ENCODE results near the gene PLEKHG4B. TPM values are rescaled to one million over a fixed set of nuclear protein-coding genes. Genes with fewer than 3 reads are reported as not detected.

Gene PLEKHG4B
- polyA plus RNA-seq, 1 experiment, result 1.4 TPM

DNA sequence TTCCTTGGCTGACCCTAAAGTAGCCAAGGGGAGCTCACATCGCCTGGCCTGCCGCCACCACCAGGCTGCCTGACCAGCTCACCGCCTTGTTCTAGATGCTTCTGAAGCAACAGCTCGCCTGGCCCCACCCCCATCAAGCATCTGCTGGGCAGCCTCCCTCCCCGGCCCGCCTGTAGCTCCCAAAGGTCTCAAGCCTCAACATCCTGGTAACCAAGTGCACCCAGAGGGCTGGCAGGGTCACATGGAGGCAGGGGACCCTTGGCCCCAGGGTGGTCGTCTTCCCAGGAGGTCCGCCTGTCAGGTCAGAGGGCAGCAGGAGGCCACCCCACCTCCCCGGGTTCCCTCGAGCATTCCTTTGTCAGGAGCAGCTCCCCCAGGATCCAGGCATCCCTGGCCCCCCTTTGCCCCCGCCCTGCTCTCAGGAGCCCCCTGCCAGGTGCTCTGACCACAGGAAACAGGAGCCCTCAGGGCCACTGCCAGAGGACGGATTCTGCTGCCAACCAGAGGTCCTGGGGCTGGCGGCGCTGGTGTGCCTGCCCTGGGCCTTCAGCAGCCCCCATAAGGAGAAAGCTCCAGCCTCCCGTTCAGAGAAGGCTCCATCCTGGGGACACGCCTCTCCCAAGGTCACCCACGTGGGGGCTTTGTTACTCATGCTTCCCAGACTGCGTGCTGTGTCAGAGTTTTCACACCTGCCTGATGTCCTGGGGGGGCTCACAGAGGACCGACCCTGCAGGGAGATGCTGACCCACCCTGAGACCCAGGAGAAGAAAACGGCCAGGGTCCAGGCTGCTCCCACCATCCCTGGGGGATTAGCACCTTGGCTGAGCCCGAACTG lies 95.9 kb downstream of the PLEKHG4B start:
- ChIA-PET POLR2A (no interaction called here), CTCF (interaction anchor here (0.7 to 1.8 kb wide), 19 partner anchors 9 to 716 kb away, joined by 3 to 18 read pairs (median 4); no protein-coding TSS in a partner anchor)
- no peak for DNase-seq (ENCODE audit: low read depth)
- H3K4me3 ChIP-seq (ENCODE audit: low read depth, low read length), result no peak overlapping the region
- no peaks in the 10 kb centered on the region for H3K36me3 ChIP-seq (ENCODE audit: control insufficient read depth, insufficient read depth, low read length)
- TF ChIP-seq, protein P1, sequence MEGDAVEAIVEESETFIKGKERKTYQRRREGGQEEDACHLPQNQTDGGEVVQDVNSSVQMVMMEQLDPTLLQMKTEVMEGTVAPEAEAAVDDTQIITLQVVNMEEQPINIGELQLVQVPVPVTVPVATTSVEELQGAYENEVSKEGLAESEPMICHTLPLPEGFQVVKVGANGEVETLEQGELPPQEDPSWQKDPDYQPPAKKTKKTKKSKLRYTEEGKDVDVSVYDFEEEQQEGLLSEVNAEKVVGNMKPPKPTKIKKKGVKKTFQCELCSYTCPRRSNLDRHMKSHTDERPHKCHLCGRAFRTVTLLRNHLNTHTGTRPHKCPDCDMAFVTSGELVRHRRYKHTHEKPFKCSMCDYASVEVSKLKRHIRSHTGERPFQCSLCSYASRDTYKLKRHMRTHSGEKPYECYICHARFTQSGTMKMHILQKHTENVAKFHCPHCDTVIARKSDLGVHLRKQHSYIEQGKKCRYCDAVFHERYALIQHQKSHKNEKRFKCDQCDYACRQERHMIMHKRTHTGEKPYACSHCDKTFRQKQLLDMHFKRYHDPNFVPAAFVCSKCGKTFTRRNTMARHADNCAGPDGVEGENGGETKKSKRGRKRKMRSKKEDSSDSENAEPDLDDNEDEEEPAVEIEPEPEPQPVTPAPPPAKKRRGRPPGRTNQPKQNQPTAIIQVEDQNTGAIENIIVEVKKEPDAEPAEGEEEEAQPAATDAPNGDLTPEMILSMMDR (IDR thresholded peaks at IDR 0.05; ENCODE audit: insufficient read depth, low read depth, low read length), result no peak
- peaks cover 3% of the 10 kb centered on the region for H3K27me3 ChIP-seq (ENCODE audit: control insufficient read depth, insufficient read depth, low read length)

DNA sequence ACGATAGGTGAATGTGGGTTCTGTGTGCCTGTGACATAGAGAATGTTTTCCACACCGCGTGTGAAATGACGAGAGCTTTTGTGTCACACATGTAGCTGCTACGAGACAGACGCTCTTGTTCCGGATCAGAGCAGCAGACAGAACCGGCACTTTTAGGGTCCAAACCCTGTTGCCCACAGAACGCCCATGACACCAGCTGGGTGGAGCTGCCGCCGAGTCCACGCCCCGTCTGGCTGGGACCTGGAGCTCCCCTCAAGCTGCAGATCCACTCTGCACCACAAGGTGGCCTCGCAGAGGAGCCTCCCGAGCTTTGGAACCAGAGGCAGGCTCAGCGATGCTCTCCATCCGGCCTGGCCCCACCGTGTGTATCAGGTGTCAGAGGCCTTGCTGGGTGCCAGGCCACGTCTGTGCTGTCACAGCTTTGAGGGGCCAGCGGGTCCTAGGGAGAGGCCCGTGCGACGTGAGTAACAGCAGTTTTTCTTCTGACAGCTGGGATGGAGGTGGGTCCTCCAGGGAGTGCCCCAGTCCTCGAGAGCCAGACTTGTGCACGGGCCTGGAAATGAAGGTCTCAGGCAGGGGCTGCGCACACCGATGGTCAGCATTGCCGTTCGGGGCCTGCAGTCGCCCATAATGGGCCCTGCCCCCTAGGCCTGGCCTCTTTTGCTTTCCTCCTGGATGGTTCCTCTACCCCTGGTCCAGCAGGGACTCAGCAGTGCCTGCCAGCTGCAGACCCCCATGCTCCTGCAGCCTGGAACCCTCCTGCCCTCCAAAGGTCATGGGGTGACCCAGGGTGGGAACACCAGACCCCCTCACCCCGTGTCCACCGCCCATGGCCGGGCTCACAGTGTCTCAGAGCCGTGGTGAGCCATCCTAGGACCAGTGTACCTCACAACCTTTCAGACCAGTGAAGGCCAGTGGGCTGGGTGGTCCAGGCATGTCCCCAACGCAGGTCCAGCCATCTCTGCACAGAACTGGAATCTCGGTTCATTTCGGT lies 96.8 kb downstream of the PLEKHG4B start:
- peaks cover 3% of the 10 kb centered on the region for H3K27me3 ChIP-seq (ENCODE audit: control insufficient read depth, insufficient read depth, low read length)
- H3K4me3 ChIP-seq (ENCODE audit: low read depth, low read length), result no peak overlapping the region
- ChIA-PET CTCF (interaction anchor here (0.6 to 1.8 kb wide), 22 partner anchors 9 to 715 kb away, joined by 3 to 18 read pairs (median 4); no protein-coding TSS in a partner anchor), POLR2A (no interaction called here)
- no peak for DNase-seq (ENCODE audit: low read depth)
- no peaks in the 10 kb centered on the region for H3K36me3 ChIP-seq (ENCODE audit: control insufficient read depth, insufficient read depth, low read length)
- TF ChIP-seq, protein P1 (IDR thresholded peaks at IDR 0.05; ENCODE audit: insufficient read depth, low read depth, low read length), result peak; percentile 96

DNA sequence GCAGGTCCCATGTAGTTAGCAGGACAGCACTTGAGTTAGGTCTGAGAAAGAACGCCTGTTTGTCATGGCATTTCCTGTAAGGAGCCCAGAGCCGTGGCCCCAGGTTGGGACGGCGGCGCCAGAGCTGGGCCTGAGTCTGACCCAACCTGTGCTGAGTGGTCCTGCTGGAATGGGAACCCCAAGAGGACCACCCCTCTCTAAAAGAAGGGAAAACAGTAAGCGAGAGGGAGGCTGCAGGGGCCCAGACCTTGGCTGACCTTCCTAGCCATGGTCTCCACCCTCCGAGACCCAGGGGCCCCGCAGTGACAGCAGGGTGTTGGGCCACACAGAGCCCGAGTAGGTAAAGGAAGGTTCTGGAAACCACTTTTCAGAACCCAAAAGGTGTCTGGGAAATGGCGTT lies 97.5 kb downstream of the PLEKHG4B start:
- no peak for DNase-seq (ENCODE audit: low read depth)
- ChIA-PET POLR2A (no interaction called here), CTCF (interaction anchor here (1.1 kb wide), 1 partner anchor 59 kb away, joined by 5 read pairs; no protein-coding TSS in a partner anchor)
- peaks cover 3% of the 10 kb centered on the region for H3K27me3 ChIP-seq (ENCODE audit: control insufficient read depth, insufficient read depth, low read length)
- TF ChIP-seq, protein P1 (IDR thresholded peaks at IDR 0.05; ENCODE audit: insufficient read depth, low read depth, low read length), result no peak
- no peak overlapping the region for H3K4me3 ChIP-seq (ENCODE audit: low read depth, low read length)
- H3K36me3 ChIP-seq (ENCODE audit: control insufficient read depth, insufficient read depth, low read length), result no peaks in the 10 kb centered on the region

DNA sequence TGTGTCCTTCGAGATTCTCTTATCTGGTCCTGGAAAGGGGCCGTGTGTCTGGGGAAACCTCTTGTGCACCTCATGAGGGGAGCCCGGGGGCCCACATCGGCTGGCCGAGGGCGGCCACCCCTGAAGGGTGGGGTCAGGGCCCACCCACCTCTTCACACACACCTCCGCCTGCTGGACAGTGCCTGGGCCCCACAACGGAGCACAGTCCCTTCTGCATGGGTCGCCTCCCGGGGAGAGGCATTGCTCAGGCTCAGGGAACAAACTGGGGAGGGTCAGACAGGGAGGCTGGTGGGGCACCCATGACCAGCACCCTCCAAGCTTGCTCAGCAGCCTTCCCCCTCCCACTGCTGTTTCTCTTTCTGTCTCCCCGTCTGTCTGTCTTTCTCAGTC lies 98.0 kb downstream of the PLEKHG4B start:
- H3K4me3 ChIP-seq (ENCODE audit: low read depth, low read length), result no peak overlapping the region
- ChIA-PET POLR2A (no interaction called here), CTCF (interaction anchor here (1.7 kb wide), 1 partner anchor 19 kb away, joined by 4 read pairs; no protein-coding TSS in a partner anchor)
- no peaks in the 10 kb centered on the region for H3K36me3 ChIP-seq (ENCODE audit: control insufficient read depth, insufficient read depth, low read length)
- H3K27me3 ChIP-seq (ENCODE audit: control insufficient read depth, insufficient read depth, low read length), result peaks cover 3% of the 10 kb centered on the region
- TF ChIP-seq, protein P1 (IDR thresholded peaks at IDR 0.05; ENCODE audit: insufficient read depth, low read depth, low read length), result no peak
- no peak for DNase-seq (ENCODE audit: low read depth)
